NB4 (cell line): Measurements from ENCODE around the gene SLC24A4.

Source experiments
- DNase-seq: peaks from one replicate; pipeline ENCODE4 v3.0.0; 2010; ENCODE audit warnings: low read depth
- H3K4me3 ChIP-seq: one replicate; pipeline ENCODE4 v1.5.1; 2011; ENCODE audit warnings: mild to moderate bottlenecking, low read depth, low read length, moderate library complexity
- CTCF ChIP-seq: IDR thresholded peaks from one replicate; pipeline ENCODE4 v1.5.1; 2012; ENCODE audit warnings: low read depth, low read length
- MYC ChIP-seq: IDR thresholded peaks from 2 replicates; pipeline ENCODE4 v1.6.1; 2011; ENCODE audit warnings: low read depth, low read length
- POLR2A ChIP-seq: IDR thresholded peaks from 2 replicates; pipeline ENCODE4 v1.6.1; 2011; ENCODE audit warnings: mild to moderate bottlenecking; ENCODE audit not compliant: insufficient read length; ENCODE audit errors: extremely low read depth
- TF ChIP-seq, protein P1 (sequence below): IDR thresholded peaks from 2 replicates; pipeline ENCODE4 v1.6.1; 2011; ENCODE audit warnings: low read depth, low read length

Gene SLC24A4

GRCh38 chr14:92280554-92281262, 42.3 kb upstream of the SLC24A4 start:
- DNase-seq: no peak
- TF ChIP-seq POLR2A (no peak), MYC (no peak), CTCF (no peak)
- TF ChIP-seq, protein P1, sequence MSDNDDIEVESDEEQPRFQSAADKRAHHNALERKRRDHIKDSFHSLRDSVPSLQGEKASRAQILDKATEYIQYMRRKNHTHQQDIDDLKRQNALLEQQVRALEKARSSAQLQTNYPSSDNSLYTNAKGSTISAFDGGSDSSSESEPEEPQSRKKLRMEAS: no peak

GRCh38 chr14:92282669-92283068, 40.3 kb upstream of the SLC24A4 start:
- TF ChIP-seq, protein P1: no peak
- no peak for TF ChIP-seq MYC
- TF ChIP-seq CTCF: no peak
- no peak for TF ChIP-seq POLR2A
- DNase-seq: no peak
- H3K4me3 ChIP-seq: no peak overlapping the region

More at GRCh38 chr14:92280554-92281262, 42.3 kb upstream of the SLC24A4 start:
- no peak overlapping the region for H3K4me3 ChIP-seq

GRCh38 chr14:92285311-92285710, 37.7 kb upstream of the SLC24A4 start:
- no peak overlapping the region for H3K4me3 ChIP-seq
- no peak for DNase-seq
- TF ChIP-seq CTCF (no peak), MYC (no peak), POLR2A (no peak)
- TF ChIP-seq, protein P1: no peak

DNA sequence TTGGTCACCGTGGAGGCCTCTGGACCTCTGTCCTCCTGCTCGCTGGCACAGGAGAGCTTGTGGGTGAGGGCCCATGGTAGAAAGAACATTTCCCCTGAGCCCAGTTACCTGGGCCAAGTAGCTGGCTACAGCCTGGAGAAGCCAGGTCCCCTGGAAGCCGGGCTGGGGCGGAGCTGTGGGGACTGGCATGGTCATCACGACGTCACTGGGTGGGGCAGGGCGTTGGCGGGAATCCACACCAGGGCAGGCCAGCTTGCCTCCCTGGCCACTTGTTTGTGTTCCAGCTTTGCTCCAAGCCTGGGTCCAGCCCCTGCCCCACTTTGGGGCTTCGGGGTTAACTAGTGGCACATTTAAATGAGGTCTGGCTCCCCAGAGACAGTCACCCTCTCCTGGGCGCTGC, 35.0 kb upstream of the SLC24A4 start:
- no peak overlapping the region for H3K4me3 ChIP-seq
- no peak for DNase-seq
- TF ChIP-seq CTCF: no peak
- no peak for TF ChIP-seq MYC
- no peak for TF ChIP-seq POLR2A
- TF ChIP-seq, protein P1: no peak

DNA sequence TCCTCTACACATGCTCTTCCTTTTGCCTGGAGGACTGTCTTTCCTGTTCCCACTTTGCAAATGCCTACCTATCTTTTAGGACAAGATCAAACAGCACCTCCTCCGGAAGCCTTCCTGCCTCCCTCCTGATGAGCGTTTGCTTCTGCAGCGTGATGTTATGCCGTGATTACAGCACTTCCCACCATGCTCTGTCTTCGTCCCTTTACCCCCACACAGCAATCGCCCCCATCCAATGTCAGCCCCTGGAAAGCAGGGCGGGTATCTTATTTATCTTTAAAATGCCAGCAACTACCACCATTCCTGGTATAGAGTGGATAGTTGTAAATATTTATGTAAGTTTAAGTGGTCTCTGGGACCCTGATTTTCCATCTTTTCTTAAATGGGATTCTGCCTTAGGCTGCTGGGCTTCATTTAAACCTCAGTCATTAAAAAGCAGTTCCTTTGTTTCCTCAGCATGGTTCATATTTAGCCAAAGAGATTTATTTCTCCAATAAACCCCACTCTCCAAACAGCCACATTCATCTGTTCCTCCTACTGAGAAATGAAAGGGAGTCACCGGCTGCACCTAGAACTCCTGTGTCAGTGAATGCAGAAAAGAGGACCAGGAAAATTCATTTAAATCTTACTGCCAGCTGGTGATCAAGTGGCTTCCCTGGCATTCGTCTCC, 33.8 kb upstream of the SLC24A4 start:
- no peak for DNase-seq

More for the DNA sequence above, 33.8 kb upstream of the SLC24A4 start:
- H3K4me3 ChIP-seq: no peak overlapping the region
- no peak for TF ChIP-seq MYC
- TF ChIP-seq, protein P1: no peak
- no peak for TF ChIP-seq POLR2A
- no peak for TF ChIP-seq CTCF
